GM10847 (cell line): ENCODE measurements around the gene CHMP6.

Source experiments
- POLR2A ChIP-seq: IDR thresholded peaks from 2 replicates; pipeline ENCODE4 v1.6.1; 2011; ENCODE audit not compliant: insufficient read length; ENCODE audit errors: extremely low read depth

CHMP6 gene

GRCh38 chr17:81020767-81021497 is 29.3 kb downstream of the CHMP6 start:
- no peak for TF ChIP-seq POLR2A

GRCh38 chr17:81021531-81022343 is 30.1 kb downstream of the CHMP6 start:
- no peak for TF ChIP-seq POLR2A

GRCh38 chr17:81022344-81022676 is 30.7 kb downstream of the CHMP6 start:
- TF ChIP-seq POLR2A: no peak

- TF ChIP-seq POLR2A: no peak
Measured at GRCh38 chr17:81025065-81025740, 33.6 kb downstream of the CHMP6 start.

- TF ChIP-seq POLR2A: no peak
Measured at GRCh38 chr17:81025741-81026129, 34.1 kb downstream of the CHMP6 start.

- TF ChIP-seq POLR2A: no peak
Measured at GRCh38 chr17:81026266-81027036, 34.8 kb downstream of the CHMP6 start.

- TF ChIP-seq POLR2A: no peak
Measured at GRCh38 chr17:81027038-81027437, 35.4 kb downstream of the CHMP6 start.

GRCh38 chr17:81027591-81028505 is 36.2 kb downstream of the CHMP6 start:
- no peak for TF ChIP-seq POLR2A

GRCh38 chr17:81028506-81028858 is 36.8 kb downstream of the CHMP6 start:
- no peak for TF ChIP-seq POLR2A

GRCh38 chr17:81029859-81030258 is 38.2 kb downstream of the CHMP6 start:
- no peak for TF ChIP-seq POLR2A

- TF ChIP-seq POLR2A: no peak
Measured at GRCh38 chr17:81030741-81031565, 39.3 kb downstream of the CHMP6 start.

- no peak for TF ChIP-seq POLR2A
Measured at GRCh38 chr17:81031566-81032550, 40.2 kb downstream of the CHMP6 start.
